Activated T-cell treated with anti-CD3 and anti-CD28 coated beads for 24 hours (primary cell): ENCODE data around the gene PLA2G5.
"Not testable (repeated sequence)": the region's sequence is repeated elsewhere in the genome, so short reads cannot be mapped to it uniquely, and the experiment has no call there.

ENCODE experiments used
- DNase-seq: peaks from one replicate; pipeline ENCODE4 v3.0.0-alpha.2; 2020; ENCODE audit warnings: low read depth

Gene PLA2G5

DNA sequence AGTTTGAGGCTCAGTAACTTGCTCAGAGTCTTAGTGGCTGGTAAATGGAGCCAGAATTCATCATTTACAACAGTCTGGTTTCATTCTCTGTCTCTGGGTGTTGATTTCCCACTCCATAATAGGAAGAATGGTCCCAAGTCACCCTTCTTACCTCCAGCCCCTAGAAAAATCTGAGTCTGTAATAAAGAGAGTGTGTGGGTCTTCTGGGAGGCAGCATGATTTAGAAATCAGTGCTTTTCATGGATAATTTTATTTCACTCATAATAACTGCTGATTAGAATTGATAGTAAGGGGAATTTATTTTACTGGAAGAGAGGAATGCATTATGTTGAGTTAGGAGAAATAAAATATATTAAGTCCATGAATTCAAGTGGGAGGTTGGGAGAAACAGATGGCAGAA, 47.2 kb downstream of the PLA2G5 start:
- no peak for DNase-seq

DNA sequence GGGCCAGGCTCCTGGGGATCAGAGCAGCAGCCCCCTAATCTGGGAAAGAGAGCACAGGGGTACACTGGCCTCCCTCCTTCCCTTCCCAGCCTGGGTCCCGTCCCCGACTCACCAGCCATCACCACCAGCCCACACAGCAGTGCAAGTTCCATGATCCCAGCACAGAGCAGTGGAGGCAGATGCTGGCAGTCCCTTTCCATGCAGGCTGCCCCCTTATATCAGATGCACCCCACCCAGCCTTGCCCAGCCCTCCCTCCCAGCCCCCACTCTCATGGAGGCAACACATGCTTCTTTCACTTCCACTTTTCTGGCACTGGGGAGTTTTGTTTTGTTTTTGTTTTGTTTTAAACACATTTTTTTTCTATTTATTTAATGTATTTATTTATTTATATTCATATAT, 49.4 kb downstream of the PLA2G5 start, which contains the start of gene PLA2G2D:
TSS of gene PLA2G2D (minus strand) at position 190 of the 400 bp plus-strand sequence. CDS start at position 152, 38 bp downstream.
- DNase-seq = no peak

DNA sequence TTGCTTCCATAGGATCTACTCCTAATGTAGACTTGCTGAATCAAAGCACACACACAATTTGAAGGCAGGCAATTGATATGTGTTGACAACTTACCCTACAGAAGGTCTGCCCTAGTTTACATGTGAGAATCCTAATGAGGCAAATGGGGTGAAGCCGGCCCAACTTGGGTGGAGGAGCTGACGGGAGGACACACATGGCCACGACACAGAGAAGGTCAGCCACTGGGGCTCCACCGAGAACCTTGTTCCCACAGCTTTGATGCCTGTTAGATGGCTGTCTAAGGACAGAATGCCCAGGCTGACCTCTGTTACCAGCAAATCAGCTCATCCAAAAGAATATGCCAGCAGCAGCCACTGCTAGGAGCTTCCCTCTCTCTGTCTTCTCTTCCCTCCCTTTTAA, 50.8 kb downstream of the PLA2G5 start:
- DNase-seq = no peak

DNA sequence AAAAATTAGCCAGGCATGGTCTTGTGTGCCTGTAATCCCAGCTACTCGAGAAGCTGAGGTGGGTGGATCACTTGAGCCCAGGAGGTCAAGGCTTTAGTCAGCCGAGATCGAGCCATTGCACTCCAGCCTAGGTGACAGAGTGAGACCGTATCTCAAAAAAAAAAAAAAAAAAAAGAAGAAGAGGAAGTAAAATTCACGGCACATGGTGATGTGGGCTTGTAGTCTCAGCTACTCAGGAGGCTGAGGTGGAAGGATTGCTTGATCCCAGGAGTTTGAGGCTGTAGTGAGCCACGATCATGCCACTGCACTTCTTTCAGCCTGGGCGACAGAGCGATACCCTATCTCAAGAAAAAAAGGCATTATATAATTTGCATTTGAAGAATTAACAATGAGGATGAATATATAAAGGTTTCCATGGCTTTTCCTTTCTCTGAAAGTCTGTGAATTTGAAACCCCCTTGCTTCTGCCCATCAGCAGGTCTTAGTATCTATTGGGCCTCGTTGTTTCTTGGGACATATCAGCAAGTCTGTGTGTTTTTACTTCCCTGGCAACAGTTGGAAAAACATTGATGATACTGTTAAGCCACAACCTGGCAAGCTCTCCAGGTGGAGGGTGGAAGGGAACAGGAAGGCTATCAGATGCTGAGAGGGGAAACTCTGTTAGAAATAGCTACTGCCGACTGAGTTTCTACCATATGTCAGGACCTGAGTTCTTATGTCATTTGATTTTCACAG, 53.9 kb downstream of the PLA2G5 start:
- no peak for DNase-seq

DNA sequence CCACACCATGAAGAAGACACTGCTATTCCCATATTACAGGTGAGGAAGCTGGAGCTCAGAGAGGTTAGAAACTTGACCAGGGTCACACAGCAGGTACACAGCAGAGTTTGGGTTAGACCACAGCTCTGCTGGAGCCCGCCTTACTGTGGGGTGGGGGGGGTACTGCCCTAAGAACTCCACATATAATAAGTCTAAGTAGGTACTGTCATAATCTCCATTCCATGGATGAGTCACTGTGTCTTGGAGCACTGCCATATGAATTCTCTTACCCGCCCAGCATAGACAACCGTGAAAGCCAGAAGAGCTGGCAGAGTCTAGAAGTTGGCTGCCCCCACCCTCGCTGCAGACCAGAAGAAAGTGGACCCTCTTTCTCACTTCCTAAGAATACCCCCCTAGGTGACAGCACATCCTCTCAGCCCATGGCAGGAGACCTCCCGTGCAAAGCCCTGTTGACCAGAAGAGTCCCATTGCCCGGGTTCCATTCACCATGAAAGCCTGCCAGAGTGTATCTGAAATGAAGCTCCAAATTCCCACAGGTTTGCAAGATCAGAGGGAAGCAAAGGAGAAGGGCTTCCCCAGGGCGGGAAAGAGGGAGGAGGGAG, 54.6 kb downstream of the PLA2G5 start:
- DNase-seq = no peak

DNA sequence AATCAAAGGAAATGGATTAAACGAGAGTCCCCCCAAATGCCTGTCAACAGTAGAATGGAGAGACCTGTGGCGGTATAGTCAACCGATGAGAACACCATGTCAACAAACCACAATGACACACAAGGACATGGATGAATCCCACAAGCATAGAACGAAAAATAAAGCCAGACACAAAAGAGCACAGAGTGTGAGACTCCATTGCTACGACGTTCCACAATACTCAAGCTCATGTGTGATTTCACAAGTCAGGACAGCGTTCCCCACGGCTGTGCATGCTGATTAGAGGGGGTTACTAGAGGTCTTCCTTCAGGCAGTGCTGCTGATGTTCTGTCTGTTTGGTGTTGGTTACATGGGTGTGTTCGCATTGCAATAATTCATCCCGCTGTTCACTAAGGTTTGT, 55.1 kb downstream of the PLA2G5 start:
- DNase-seq = no peak

DNA sequence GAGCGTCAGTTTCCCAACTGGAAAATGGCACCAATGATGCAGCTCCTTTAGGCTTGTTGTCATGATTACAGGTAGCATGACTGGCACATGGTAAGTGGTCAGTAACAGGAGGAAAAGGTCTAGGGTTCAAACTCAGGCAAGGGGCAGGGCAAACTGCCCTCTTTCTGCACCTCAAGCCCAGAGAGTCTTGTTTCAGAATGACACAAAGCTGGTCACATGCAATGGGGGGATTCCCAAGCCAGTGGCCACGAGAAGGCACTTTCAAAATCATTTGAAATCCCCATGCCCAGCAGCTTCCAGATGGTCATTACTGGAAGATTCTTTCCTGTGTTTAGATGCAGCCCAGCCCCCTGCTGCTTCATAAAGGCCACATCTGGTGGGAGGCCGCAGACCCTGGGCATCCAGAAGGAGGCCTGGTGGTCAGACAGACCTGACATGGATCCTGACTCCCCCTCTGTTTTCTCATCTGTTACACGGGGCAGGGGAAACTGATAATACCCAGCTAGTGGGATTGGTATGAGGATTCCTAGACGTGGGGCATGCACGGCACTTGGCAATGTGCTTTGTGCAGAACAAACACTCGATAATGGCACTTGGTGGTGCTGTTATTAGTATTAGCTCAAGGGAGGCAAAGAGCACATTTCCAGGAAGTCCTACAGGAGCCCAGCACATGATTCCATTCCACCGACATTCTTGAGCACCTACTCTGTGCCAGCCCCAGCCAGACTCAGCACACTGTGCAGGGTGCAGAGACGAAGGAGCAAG, 56.2 kb downstream of the PLA2G5 start:
- DNase-seq = no peak

DNA sequence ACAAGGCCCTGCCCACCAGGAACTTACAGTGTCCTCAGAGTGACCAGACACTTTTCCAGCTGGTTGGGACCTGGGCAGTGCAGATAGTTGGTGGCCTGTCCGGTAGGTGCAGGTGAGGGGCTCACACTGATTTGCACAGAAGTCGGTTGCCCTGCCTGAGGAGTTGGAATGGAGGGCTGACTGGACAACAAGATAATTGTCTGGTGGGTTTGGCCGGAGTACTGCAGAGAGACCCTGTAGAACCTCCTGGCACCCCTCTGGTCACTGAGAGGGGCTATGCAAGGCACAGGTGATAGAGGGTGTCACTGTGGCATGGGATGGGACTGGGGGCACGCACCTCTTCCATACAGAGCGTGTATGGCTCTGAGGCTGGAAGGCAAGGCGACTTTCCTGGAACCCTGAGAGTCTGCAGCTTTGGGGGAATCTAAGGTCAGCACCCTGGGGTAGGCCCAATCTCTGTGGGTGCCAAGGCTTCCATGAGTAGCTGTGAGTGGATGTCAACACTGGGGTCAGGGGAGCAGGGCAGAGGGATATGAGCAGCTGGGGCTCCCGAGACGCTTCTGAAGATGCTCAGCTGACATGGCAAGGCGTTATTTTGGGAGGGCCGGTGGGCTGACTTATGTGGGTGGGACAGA, 56.9 kb downstream of the PLA2G5 start:
- no peak for DNase-seq

DNA sequence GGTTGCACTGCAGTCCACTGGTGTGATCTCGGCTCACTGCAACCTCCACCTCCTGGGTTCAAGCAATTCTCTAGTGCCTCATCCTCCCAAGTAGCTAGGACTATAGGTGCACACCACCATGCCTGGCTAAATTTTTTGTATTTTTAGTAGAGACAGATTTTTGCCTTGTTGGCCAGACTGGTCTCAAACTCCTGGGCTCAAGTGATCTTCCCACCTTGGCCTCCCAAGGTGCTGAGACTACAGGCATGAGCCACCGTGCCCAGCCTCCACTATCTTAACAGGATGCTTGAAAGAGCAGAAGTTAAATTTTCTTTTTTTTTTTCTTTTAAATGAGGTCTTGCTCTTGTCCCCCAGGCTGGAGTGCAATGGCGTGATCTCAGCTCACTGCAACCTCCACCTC, 60.5 kb downstream of the PLA2G5 start:
- not testable (repeated sequence) for DNase-seq

DNA sequence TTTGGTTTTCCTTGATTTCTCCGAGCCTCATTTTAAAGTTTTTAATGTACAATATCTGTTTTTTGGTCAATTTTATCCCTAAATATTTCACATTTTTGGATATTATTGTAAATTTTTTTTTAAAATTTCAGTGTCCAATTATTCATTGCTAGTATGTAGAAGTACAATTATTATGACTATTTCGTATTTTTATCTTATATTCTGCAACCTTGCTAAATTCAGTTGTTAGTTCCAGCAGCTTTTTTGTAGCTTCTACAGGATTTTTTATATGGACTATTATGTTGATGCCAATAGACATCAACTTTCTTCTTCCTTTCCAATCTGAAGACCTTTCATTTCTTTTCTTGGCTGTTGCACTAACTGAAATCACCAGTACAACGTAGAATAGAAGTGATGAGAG, 65.0 kb downstream of the PLA2G5 start:
- no peak for DNase-seq

DNA sequence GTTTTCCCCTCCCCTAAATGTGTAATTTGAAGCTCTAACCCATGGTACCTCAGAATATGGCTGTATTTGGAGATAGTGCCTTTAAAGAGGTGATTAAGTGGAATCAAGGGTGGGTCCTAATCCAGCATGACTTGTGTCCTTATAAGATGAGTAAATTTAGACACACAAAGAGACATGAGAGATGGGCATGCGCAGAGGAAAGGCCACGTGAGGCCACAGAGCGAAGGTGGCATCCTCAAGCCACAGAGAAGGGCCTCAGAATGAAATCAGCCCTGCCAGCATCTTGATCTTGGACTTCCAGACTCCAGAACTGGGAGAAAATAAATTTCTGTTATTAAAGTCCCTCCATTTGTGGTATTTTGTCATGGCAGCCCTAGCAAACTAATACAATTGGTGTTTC, 66.3 kb downstream of the PLA2G5 start:
- no peak for DNase-seq

DNA sequence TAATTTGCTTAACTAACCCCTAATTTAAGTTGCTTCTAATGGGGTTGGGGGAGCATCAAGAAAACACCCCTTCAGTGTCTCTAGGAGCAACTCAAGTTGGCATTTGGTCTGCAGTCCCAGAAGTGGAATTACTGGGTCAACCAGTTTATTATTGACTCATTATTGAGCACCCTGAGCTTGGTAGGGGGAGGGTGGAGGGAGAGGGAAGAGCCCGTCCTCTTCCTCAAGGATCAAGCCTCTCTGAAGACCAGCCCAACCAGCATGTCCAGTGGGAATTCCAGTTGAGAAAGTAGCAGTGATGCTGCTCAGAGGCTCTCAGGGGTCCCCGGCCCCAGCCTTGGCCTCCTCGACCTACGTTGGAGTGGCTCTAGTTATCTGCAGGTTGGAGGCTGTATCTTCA, 67.1 kb downstream of the PLA2G5 start:
- no peak for DNase-seq

DNA sequence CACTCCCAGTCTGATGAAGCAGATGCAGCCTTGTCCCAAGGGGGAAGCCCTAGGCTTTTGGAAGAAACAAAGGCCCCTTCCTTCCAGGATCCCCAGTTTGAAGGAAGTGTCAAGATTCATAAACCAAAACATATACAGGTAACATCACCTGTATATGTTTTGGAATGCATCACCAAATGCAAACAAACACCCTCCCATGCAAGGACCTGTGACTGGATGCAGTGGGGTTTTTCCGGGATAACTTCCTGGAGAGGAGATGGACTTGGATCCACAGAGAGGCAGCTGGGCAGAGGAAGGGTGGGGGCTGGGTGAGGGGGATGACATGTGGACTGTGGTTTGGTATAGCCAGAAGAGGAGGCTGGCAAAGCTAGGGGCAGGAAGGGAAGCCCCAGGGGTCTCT, 67.6 kb downstream of the PLA2G5 start:
- no peak for DNase-seq

DNA sequence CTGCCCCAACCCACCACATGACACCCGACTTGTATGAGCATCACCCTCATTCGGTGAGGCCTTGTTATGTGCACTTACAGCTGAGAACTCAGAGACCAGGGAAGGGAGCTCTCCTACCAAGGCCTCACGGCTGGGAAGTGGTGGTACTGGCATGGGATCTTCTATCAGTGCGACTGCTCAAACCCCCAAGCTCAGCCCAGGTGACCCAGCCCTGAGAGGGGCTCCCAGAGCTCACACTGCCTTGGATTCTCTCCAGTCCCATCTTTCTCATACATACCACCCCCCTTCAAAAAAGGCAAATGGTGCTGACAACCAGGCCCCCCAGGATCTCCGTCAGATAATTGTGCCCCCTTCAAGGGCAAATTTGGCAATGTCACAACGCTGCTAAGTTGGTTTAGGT, 68.4 kb downstream of the PLA2G5 start:
- DNase-seq = no peak

DNA sequence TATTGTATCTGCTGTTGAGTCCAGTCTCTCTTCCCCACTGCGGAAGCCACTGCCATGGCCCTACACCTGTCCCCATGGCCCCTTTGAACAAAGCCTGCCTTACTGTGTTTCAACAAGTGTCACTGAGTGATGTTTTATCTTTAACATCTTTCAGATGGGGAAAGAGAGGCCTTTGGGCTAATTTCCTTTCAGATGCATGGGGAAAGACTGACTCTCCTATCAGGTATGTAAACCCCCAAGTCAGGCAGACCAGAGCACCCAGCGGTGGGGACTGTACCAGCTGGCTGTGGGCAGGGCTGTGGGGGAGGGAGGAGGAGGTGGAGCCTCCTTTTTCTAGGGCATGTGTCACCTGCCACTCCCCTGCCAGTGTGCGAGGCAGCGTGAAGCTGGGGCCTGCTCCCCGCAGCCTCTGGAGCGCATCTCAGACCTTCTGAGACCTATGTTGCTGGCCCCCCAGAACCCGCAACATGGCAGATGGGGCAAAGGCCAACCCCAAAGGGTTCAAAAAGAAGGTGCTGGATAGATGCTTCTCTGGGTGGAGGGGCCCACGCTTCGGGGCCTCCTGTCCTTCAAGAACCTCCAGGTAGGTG, 69.1 kb downstream of the PLA2G5 start, which contains the start of gene PLA2G2F:
TSS of gene PLA2G2F (plus strand) at position 363 of the 590 bp plus-strand sequence. CDS start at position 468, 105 bp downstream.
- no peak for DNase-seq

DNA sequence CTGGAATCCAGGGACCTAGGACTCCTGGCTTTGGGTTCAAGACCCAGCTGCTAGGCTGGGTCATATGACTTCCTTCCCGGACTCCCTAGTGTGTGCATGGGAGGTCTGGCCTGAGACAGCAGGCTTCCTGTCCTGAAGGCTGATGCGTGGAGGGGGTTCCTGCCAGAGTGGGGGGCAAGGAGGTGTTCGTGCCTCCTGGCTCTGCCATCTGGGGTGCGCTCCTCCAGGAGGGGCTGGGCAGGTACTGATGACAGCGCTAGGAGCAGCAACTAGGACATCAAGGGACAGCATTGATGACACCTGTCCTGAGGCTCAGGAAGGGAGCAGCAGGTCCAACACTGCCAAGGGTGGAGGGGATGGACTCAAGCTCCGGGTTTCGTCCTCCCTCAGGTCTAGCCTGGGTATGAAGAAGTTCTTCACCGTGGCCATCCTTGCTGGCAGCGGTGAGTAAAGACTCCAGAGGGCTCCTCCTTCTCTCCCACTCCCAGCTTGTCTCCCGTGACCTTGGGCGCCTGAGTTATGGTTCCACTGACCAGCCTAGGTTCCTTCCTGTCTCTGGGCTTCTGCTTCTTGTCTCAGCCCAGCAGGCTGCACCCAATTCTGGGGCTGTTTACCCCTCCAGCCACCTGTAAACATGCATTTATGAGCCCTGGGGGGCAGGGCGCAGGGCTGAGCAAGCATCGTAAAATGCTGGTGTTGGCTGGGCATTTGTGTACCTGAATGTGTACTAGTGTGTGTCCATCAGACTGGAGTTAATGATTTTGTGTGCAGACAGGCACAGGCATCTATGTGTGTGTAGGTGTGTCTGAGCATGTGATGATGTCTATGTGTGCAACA, 70.0 kb downstream of the PLA2G5 start:
- no peak for DNase-seq

DNA sequence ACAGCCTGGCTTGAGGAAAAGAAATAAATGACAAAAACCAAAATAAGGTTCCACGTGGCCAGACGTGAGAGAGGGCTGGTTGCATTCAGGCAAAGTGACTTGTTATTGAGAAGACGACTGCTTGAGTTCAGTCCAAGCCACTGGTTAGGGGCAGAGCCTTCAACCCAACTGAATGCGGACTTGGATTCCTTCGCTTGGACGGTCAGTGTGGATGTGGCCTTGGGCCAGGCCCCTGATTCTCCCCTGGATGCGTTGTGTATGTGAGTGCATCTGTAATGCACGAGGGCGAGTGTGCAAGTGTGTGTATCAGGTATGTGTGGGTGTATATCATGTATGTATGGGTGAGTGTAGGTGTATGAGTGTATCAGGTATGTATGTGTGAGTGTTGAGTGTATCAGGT, 71.0 kb downstream of the PLA2G5 start:
- DNase-seq = no peak

DNA sequence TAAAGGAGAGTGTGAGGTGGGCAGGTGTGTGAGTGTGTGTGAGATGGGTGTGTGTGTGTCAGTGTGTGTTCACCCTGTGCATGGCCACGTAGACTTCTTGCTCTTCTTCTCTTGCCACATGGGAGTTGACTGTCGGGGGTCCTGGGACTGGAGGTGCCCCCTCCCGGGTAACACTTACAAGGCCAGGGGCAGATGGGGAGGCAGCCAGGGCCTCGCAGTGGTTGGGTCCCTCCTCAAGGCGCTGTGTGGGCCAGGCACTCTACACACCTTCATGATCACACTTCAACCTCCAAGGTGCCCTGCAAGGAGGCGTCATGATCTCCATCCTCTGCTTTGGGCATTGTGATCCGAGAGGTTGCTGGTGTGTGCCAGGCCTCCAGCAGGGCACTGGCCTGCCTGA, 71.5 kb downstream of the PLA2G5 start:
- no peak for DNase-seq
